H9 (cell line): ENCODE results near the gene CHD9. TPM values are rescaled to one million over a fixed set of nuclear protein-coding genes. Genes with fewer than 3 reads are reported as not detected.

Experiments used
- DNase-seq: peaks from one replicate; pipeline ENCODE4 v3.0.0-alpha.2; 2017
- H2AFZ ChIP-seq: one replicate; pipeline ENCODE4 v1.6.1; 2013; ENCODE audit warnings: mild to moderate bottlenecking, low read length, control low read depth, moderate library complexity
- H2AK5ac ChIP-seq: 2 replicates; pipeline ENCODE4 v1.6.1; 2013; ENCODE audit warnings: low read length, control low read depth, mixed read lengths; ENCODE audit not compliant: insufficient read length
- H2BK120ac ChIP-seq: one replicate; pipeline ENCODE4 v1.6.1; 2013; ENCODE audit warnings: low read depth, mild to moderate bottlenecking, low read length, control low read depth, inconsistent platforms; ENCODE audit not compliant: poor library complexity, severe bottlenecking
- H2BK12ac ChIP-seq: 2 replicates; pipeline ENCODE4 v1.6.1; 2013; ENCODE audit warnings: low read length, control low read depth, mixed read lengths, low read depth; ENCODE audit not compliant: insufficient read length
- H2BK15ac ChIP-seq: 2 replicates; pipeline ENCODE4 v1.6.1; 2013; ENCODE audit warnings: low read depth, low read length, control low read depth
- H2BK20ac ChIP-seq: one replicate; pipeline ENCODE4 v1.6.1; 2013; ENCODE audit warnings: low read depth, mild to moderate bottlenecking, low read length, control low read depth, inconsistent platforms; ENCODE audit not compliant: poor library complexity, severe bottlenecking
- H2BK5ac ChIP-seq: 2 replicates; pipeline ENCODE4 v1.6.1; 2013; ENCODE audit warnings: low read length, control low read depth, mixed read lengths; ENCODE audit not compliant: insufficient read length
- H3K14ac ChIP-seq: 2 replicates; pipeline ENCODE4 v1.6.1; 2013; ENCODE audit warnings: low read length, control low read depth; ENCODE audit not compliant: insufficient read depth
- H3K18ac ChIP-seq: 2 replicates; pipeline ENCODE4 v1.6.1; 2013; ENCODE audit warnings: low read depth, mild to moderate bottlenecking, mixed read lengths, low read length, control low read depth; ENCODE audit not compliant: insufficient read length
- H3K23ac ChIP-seq: 2 replicates; pipeline ENCODE4 v1.6.1; 2013; ENCODE audit warnings: low read length, control low read depth, mixed read lengths, low read depth; ENCODE audit not compliant: insufficient read length
- H3K23me2 ChIP-seq: 2 replicates; pipeline ENCODE4 v1.6.1; 2013; ENCODE audit warnings: low read depth, mild to moderate bottlenecking, mixed read lengths, low read length, control low read depth; ENCODE audit not compliant: insufficient read length, poor library complexity, severe bottlenecking
- H3K27ac ChIP-seq: 2 replicates; pipeline ENCODE4 v1.5.1; 2013; ENCODE audit warnings: low read length, control low read depth, mixed read lengths, low read depth; ENCODE audit not compliant: insufficient read length
- H3K27me3 ChIP-seq: 2 replicates; pipeline ENCODE4 v1.6.1; 2013; ENCODE audit warnings: low read length, control low read depth, inconsistent platforms; ENCODE audit not compliant: insufficient read depth
- H3K4ac ChIP-seq: 2 replicates; pipeline ENCODE4 v1.6.1; 2013; ENCODE audit warnings: low read depth, mild to moderate bottlenecking, control low read depth, inconsistent platforms, low read length, moderate library complexity
- H3K4me1 ChIP-seq: 2 replicates; pipeline ENCODE4 v1.6.1; 2013; ENCODE audit warnings: low read length, control low read depth, inconsistent platforms; ENCODE audit not compliant: insufficient read depth
- H3K4me2 ChIP-seq: 2 replicates; pipeline ENCODE4 v1.6.1; 2013; ENCODE audit warnings: low read length, control low read depth, mixed read lengths; ENCODE audit not compliant: insufficient read length, insufficient read depth
- H3K56ac ChIP-seq: 2 replicates; pipeline ENCODE4 v1.6.1; 2013; ENCODE audit warnings: low read depth, mild to moderate bottlenecking, mixed read lengths, low read length, control low read depth; ENCODE audit not compliant: insufficient read length
- H3K79me1 ChIP-seq: 2 replicates; pipeline ENCODE4 v1.6.1; 2013; ENCODE audit warnings: low read depth, mild to moderate bottlenecking, moderate library complexity, low read length, control low read depth, inconsistent platforms; ENCODE audit not compliant: insufficient read depth, poor library complexity, severe bottlenecking
- H3K79me2 ChIP-seq: 2 replicates; pipeline ENCODE4 v1.6.1; 2013; ENCODE audit warnings: low read length, control low read depth, inconsistent platforms; ENCODE audit not compliant: insufficient read depth
- H3K9ac ChIP-seq: 2 replicates; pipeline ENCODE4 v1.6.1; 2013; ENCODE audit warnings: low read length, control low read depth, mixed read lengths; ENCODE audit not compliant: insufficient read length; ENCODE audit errors: extremely low read depth
- H3K9me3 ChIP-seq: one replicate; pipeline ENCODE4 v1.6.1; 2013; ENCODE audit warnings: low read depth, low read length, inconsistent platforms; ENCODE audit not compliant: control insufficient read depth
- H3T11ph ChIP-seq: one replicate; pipeline ENCODE4 v1.6.1; 2013; ENCODE audit warnings: mild to moderate bottlenecking, low read length, control low read depth, inconsistent platforms
- H4K20me1 ChIP-seq: one replicate; pipeline ENCODE4 v1.6.1; 2013; ENCODE audit not compliant: control insufficient read depth, insufficient read length, insufficient read depth
- H4K5ac ChIP-seq: 2 replicates; pipeline ENCODE4 v1.6.1; 2013; ENCODE audit warnings: low read depth, mild to moderate bottlenecking, mixed read lengths, low read length, control low read depth; ENCODE audit not compliant: insufficient read length
- H4K8ac ChIP-seq: replicated peaks from 2 replicates; pipeline ENCODE4 v1.6.1; 2013; ENCODE audit warnings: low read length, control low read depth, mixed read lengths, low read depth; ENCODE audit not compliant: insufficient read length
- H4K91ac ChIP-seq: 2 replicates; pipeline ENCODE4 v1.6.1; 2013; ENCODE audit warnings: low read depth, mild to moderate bottlenecking, moderate library complexity, mixed read lengths, low read length, control low read depth; ENCODE audit not compliant: insufficient read length
- H3K27ac Mint-ChIP-seq, 3 experiments: 2 replicates in 2 of 3; 3 replicates in 1 of 3; pipeline ENCODE4 v1.8.0; 2020 to 2021; ENCODE audit warnings: mixed read lengths in 3 of 3, mild to moderate bottlenecking in 1 of 3, moderate library complexity in 1 of 3
- H3K27me3 Mint-ChIP-seq: 2 replicates; pipeline ENCODE4 v1.8.0; 2021; ENCODE audit warnings: low read depth, mild to moderate bottlenecking, moderate library complexity, mixed read lengths
- H3K36me3 Mint-ChIP-seq, 3 experiments: 2 replicates in 2 of 3; 3 replicates in 1 of 3; pipeline ENCODE4 v1.8.0; 2020 to 2021; ENCODE audit warnings: low read depth in 3 of 3, mixed read lengths in 3 of 3; ENCODE audit not compliant: insufficient read depth in 1 of 3
- H3K4me1 Mint-ChIP-seq, 2 experiments: 2 replicates each; pipeline ENCODE4 v1.8.0; 2020; ENCODE audit warnings: mixed read lengths in 2 of 2
- H3K4me3 Mint-ChIP-seq, 2 experiments: 2 replicates in 1 of 2; 3 replicates in 1 of 2; pipeline ENCODE4 v1.8.0; 2020 to 2021; ENCODE audit warnings: mild to moderate bottlenecking in 2 of 2, mixed read lengths in 2 of 2, moderate library complexity in 1 of 2
- H3K9me3 Mint-ChIP-seq, 2 experiments: 2 replicates in 1 of 2; 3 replicates in 1 of 2; pipeline ENCODE4 v1.8.0; 2020; ENCODE audit warnings: mild to moderate bottlenecking in 2 of 2, mixed read lengths in 2 of 2, moderate library complexity in 1 of 2
- CTCF ChIP-seq: fragments of 200-600 bp; sonication (generic); conservative IDR thresholded peaks from 3 replicates; pipeline ENCODE4 v1.8.0; 2021; ENCODE audit warnings: antibody characterized with exemption, mild to moderate bottlenecking
- WGBS: extraction: QIAGEN DNeasy Blood & Tissue Kit; methylation state at CpG from one replicate; pipeline ENCODE4 v1.1.7; 2013; ENCODE audit warnings: missing lambda C conversion rate, low lambda C conversion rate, mixed read lengths; ENCODE audit not compliant: insufficient read length; ENCODE audit errors: extremely low coverage; 5-methylcytosine and 5-hydroxymethylcytosine counted together
- total RNA-seq: library from RNA; stranded (reverse); gene quantifications from 2 replicates; pipeline ENCODE4 v1.2.1, GENCODE V29; 2021

The CHD9 gene
- total RNA-seq, 1 experiment from 2014 or later = 46.2 TPM

- Histone ChIP-seq H2AK5ac (no peak overlapping the region), H2BK15ac (no peak overlapping the region), H2BK120ac (no peak overlapping the region), H4K91ac (no peak overlapping the region), H3K23me2 (no peaks in the 10 kb centered on the region), H3K14ac (no peak overlapping the region), H3K27me3 (no peaks in the 10 kb centered on the region), H4K5ac (no peak overlapping the region), H4K20me1 (no peaks in the 10 kb centered on the region), H3K79me2 (no peaks in the 10 kb centered on the region), H3K9ac (no peak overlapping the region), H4K8ac (no peak overlapping the region), H2BK20ac (no peak overlapping the region), H3K9me3 (no peaks in the 10 kb centered on the region), H3K56ac (no peak overlapping the region), H3K4me1 (peaks cover 18% of the 10 kb centered on the region; the same call in 1 of the 2 replicates), H3K23ac (no peak overlapping the region), H3K79me1 (no peaks in the 10 kb centered on the region), H3K4me2 (no peak overlapping the region), H3T11ph (no peak overlapping the region), H2AFZ (no peak overlapping the region), H3K4ac (no peak overlapping the region), H2BK12ac (no peak overlapping the region), H2BK5ac (no peak overlapping the region), H3K18ac (no peak overlapping the region), H3K27ac (no peak overlapping the region)
- no peak overlapping the region; a peak in 1 of 7 replicates for H3K27ac Mint-ChIP-seq
- H3K36me3 Mint-ChIP-seq = peaks cover 2 to 6% (median 4%) of the 10 kb centered on the region in 3 experiments; a peak in 5 of 7 replicates
- no CpG with 5 or more reads among the region's 5 CpGs for WGBS
- H3K4me3 Mint-ChIP-seq = no peak overlapping the region; a peak in 1 of 5 replicates
- DNase-seq = no peak
- H3K4me1 Mint-ChIP-seq = peaks cover 55 to 67% of the 10 kb centered on the region in 2 experiments
- no peak for TF ChIP-seq CTCF
- no peaks in the 10 kb centered on the region for H3K9me3 Mint-ChIP-seq
- no peaks in the 10 kb centered on the region for H3K27me3 Mint-ChIP-seq
These were observed 38.5 kb downstream of the CHD9 start for GRCh38 chr16:53093162-53093744.
